ENCODE results near the gene PRIMPOL.
A peak's percentile ranks its signal among the peaks of the same experiment; 100 is the strongest.

The PRIMPOL gene

DNA sequence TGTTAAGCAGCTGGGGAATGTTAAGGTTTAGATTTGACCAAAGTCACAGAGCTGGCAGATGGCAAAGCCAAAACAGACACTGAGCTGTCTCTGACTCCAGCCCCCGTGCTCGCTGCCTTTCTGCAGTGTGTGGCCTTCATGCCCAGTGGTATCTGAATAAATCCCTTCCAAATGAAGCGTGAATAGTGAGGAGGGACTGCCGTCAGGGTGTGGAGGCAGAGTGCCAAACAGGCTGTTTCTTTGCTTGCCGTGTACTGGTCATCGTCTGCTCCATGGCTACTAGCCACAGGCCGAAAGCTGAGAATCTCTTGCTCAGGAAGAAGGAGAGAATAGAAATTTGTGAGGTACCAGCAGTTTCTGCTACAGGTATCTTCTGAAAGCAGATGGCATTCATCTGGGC lies 19.7 kb downstream of the PRIMPOL start:
- no peak overlapping the region for H3K4me3 ChIP-seq (ENCODE audit: extremely low read depth, insufficient read depth, low read length, poor library complexity, severe bottlenecking)
- H3K36me3 ChIP-seq (ENCODE audit: control insufficient read depth, insufficient read depth, low read length), result peaks cover 34% of the 10 kb centered on the region

DNA sequence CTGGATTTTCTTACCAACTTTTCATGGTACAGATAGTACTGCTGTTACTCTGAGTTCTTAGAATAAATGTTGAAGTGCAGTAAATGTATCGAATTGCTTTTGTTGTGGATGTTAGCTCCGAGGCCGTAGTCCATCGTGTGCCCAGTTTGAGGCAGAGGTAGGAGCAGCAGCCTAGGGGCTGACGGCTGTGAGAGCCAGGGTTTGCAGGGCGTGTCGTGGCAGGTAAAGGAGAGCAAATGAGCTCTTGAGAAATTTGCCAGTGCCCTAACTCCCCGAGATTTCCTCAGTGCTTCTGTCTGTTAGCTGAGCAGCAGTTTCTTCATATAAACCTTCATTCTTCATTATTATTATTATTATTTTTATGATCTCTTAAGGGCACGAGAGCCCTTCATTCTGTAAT lies 21.6 kb downstream of the PRIMPOL start:
- Histone ChIP-seq H3K9me3 (ENCODE audit: control insufficient read depth, low read length) (no peaks in the 10 kb centered on the region), H3K36me3 (ENCODE audit: control insufficient read depth, insufficient read depth, low read length) (peaks cover 31% of the 10 kb centered on the region), H3K27ac (ENCODE audit: low read depth, low read length, severe bottlenecking) (no peak overlapping the region), H3K4me3 (ENCODE audit: extremely low read depth, insufficient read depth, low read length, poor library complexity, severe bottlenecking) (no peak overlapping the region), H3K4me1 (ENCODE audit: control insufficient read depth, insufficient read depth, low read length, poor library complexity, severe bottlenecking) (peaks cover 3% of the 10 kb centered on the region)
- 89 to 96% methylated on average over 7 of the region's 9 CpGs for WGBS, 2 experiments (ENCODE audit: insufficient coverage in 2 of 2)

More for the DNA sequence above, 19.7 kb downstream of the PRIMPOL start:
- WGBS, 2 experiments (ENCODE audit: insufficient coverage in 2 of 2), result 92 to 96% methylated on average over 7 of the region's 7 CpGs
- H3K27ac ChIP-seq (ENCODE audit: low read depth, low read length, severe bottlenecking), result no peak overlapping the region
- peaks cover 3% of the 10 kb centered on the region for H3K4me1 ChIP-seq (ENCODE audit: control insufficient read depth, insufficient read depth, low read length, poor library complexity, severe bottlenecking)
- no peaks in the 10 kb centered on the region for H3K9me3 ChIP-seq (ENCODE audit: control insufficient read depth, low read length)

DNA sequence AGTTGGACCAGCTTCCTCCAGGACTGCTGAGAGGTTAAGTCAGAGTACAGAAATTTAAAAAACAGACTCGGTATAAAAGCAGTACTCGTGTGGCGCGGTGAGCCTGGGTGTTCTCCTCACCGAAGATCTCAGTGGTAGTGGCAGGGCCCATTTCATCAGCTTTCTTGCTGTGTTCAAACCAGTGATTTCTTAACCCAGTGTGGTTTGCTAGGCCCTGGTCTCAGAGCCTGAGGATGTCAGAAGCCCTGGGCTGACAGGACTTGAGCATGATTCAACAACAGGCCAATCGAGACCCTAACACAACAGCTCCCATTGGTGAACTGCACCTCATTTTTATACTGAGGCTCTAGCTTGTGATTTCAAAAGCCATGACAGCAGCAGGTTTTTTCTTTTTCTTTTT lies 23.2 kb downstream of the PRIMPOL start:
- no peaks in the 10 kb centered on the region for H3K9me3 ChIP-seq (ENCODE audit: control insufficient read depth, low read length)
- peaks cover 3% of the 10 kb centered on the region for H3K4me1 ChIP-seq (ENCODE audit: control insufficient read depth, insufficient read depth, low read length, poor library complexity, severe bottlenecking)
- H3K4me3 ChIP-seq (ENCODE audit: extremely low read depth, insufficient read depth, low read length, poor library complexity, severe bottlenecking), result no peak overlapping the region
- WGBS, 2 experiments (ENCODE audit: insufficient coverage in 2 of 2), result 96 to 98% methylated on average over 6 of the region's 6 CpGs
- H3K27ac ChIP-seq (ENCODE audit: low read depth, low read length, severe bottlenecking), result no peak overlapping the region
- peaks cover 19% of the 10 kb centered on the region for H3K36me3 ChIP-seq (ENCODE audit: control insufficient read depth, insufficient read depth, low read length)

DNA sequence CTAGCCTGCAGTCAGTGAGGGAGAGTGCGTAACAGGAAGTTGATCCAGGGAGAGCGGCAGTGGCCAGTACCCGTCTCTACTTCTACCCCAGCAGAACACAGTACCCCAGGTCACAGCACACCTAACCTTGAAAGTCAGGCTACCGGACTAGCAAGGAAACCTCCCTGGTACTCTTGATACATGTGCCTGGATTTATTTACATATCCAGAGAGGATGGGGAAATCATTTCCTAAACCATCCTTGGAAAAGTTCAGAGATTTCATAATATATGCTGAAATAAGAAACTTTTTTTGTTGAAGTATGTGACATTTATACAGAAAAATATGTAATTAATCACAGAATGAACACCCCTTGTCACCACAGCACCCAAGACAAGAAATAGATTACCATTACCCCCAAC lies 24.5 kb downstream of the PRIMPOL start:
- no peaks in the 10 kb centered on the region for H3K4me1 ChIP-seq (ENCODE audit: control insufficient read depth, insufficient read depth, low read length, poor library complexity, severe bottlenecking)
- H3K4me3 ChIP-seq (ENCODE audit: extremely low read depth, insufficient read depth, low read length, poor library complexity, severe bottlenecking), result no peak overlapping the region
- H3K27ac ChIP-seq (ENCODE audit: low read depth, low read length, severe bottlenecking), result no peak overlapping the region
- WGBS, 2 experiments (ENCODE audit: insufficient coverage in 2 of 2), result 100% methylated on average over 1 of the region's 4 CpGs; no CpG with 5 or more reads in 1 of the 2 experiments
- H3K36me3 ChIP-seq (ENCODE audit: control insufficient read depth, insufficient read depth, low read length), result peaks cover 19% of the 10 kb centered on the region
- no peaks in the 10 kb centered on the region for H3K9me3 ChIP-seq (ENCODE audit: control insufficient read depth, low read length)

- WGBS, 2 experiments (ENCODE audit: insufficient coverage in 2 of 2), result 86 to 90% methylated on average over 3 of the region's 5 CpGs
- Histone ChIP-seq H3K9me3 (ENCODE audit: control insufficient read depth, low read length) (peaks cover 5% of the 10 kb centered on the region), H3K36me3 (ENCODE audit: control insufficient read depth, insufficient read depth, low read length) (peaks cover 19% of the 10 kb centered on the region), H3K4me3 (ENCODE audit: extremely low read depth, insufficient read depth, low read length, poor library complexity, severe bottlenecking) (no peak overlapping the region), H3K27ac (ENCODE audit: low read depth, low read length, severe bottlenecking) (no peak overlapping the region), H3K4me1 (ENCODE audit: control insufficient read depth, insufficient read depth, low read length, poor library complexity, severe bottlenecking) (no peaks in the 10 kb centered on the region)
Measured at GRCh38 chr4:184675018-184675417, 25.5 kb downstream of the PRIMPOL start.

DNA sequence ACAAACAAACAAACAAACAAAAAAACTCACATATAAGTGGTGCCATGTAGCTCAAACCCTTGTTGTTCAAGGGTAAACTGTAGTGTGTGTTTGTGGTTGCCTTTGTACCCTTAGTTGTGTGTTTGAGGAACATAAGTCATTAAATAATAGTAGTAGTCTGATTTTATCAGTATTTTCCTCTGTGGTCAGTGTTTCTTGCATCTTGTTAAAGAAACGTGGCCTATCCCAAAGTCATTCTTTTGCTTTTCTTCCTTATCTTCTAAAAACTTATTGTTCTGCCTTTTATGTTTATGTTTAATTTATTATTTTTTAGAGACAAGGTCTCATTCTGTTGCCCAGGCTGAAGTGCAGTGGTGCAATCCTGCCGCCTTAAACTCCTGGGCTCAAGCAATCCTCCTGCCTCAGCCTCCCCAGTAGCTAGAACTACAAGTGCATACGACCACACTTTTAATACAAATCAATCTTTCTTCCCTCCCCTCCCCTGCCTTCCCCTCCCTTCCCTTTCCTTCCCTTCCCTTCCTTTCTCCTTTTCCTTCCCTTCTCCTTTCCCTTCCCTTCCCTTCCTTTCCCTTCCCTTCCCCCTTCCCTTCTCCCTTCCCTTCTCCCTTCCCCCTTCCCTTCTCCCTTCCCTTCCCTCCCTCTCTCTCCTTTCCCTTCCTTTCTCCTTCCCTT lies 26.4 kb downstream of the PRIMPOL start:
- peaks cover 5% of the 10 kb centered on the region for H3K9me3 ChIP-seq (ENCODE audit: control insufficient read depth, low read length)
- no peaks in the 10 kb centered on the region for H3K4me1 ChIP-seq (ENCODE audit: control insufficient read depth, insufficient read depth, low read length, poor library complexity, severe bottlenecking)
- H3K27ac ChIP-seq (ENCODE audit: low read depth, low read length, severe bottlenecking), result no peak overlapping the region
- H3K36me3 ChIP-seq (ENCODE audit: control insufficient read depth, insufficient read depth, low read length), result peaks cover 23% of the 10 kb centered on the region
- 77 to 88% methylated on average over 1 to 2 of the region's 3 CpGs for WGBS, 2 experiments (ENCODE audit: insufficient coverage in 2 of 2)
- no peak overlapping the region for H3K4me3 ChIP-seq (ENCODE audit: extremely low read depth, insufficient read depth, low read length, poor library complexity, severe bottlenecking)

DNA sequence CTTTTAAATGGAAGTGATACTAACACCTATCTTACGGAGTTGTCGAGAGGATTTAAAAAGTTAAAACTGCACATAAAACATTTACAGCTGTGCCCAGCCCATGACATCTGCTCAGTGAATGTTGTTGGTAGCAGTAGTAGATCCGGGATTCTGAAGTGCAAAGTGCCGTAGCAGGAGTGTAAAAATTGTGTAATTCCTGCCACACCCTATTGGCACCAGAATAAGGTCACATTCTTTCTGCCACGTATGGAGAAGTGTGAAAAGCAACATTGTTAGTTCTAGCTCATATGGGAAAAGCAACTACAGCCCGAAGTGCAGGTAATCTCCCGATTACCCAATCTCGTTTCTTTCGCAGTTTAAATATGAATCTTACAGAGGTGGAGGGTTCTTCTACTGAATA lies 31.2 kb downstream of the PRIMPOL start:
- no peak overlapping the region for H3K27ac ChIP-seq (ENCODE audit: low read depth, low read length, severe bottlenecking)
- 96 to 97% methylated on average over 4 to 6 of the region's 9 CpGs for WGBS, 2 experiments (ENCODE audit: insufficient coverage in 2 of 2)
- no peak overlapping the region for H3K4me3 ChIP-seq (ENCODE audit: extremely low read depth, insufficient read depth, low read length, poor library complexity, severe bottlenecking)
- H3K36me3 ChIP-seq (ENCODE audit: control insufficient read depth, insufficient read depth, low read length), result peaks cover 5% of the 10 kb centered on the region
- H3K9me3 ChIP-seq (ENCODE audit: control insufficient read depth, low read length), result peaks cover 5% of the 10 kb centered on the region
- H3K4me1 ChIP-seq (ENCODE audit: control insufficient read depth, insufficient read depth, low read length, poor library complexity, severe bottlenecking), result no peaks in the 10 kb centered on the region

GRCh38 chr4:184681916-184682315 lies 32.4 kb downstream of the PRIMPOL start:
- Histone ChIP-seq H3K4me3 (ENCODE audit: extremely low read depth, insufficient read depth, low read length, poor library complexity, severe bottlenecking) (no peak overlapping the region), H3K9me3 (ENCODE audit: control insufficient read depth, low read length) (peaks cover 5% of the 10 kb centered on the region), H3K36me3 (ENCODE audit: control insufficient read depth, insufficient read depth, low read length) (peaks cover 5% of the 10 kb centered on the region), H3K27ac (ENCODE audit: low read depth, low read length, severe bottlenecking) (no peak overlapping the region), H3K4me1 (ENCODE audit: control insufficient read depth, insufficient read depth, low read length, poor library complexity, severe bottlenecking) (no peaks in the 10 kb centered on the region)
- WGBS, 2 experiments (ENCODE audit: insufficient coverage in 2 of 2), result no CpG with 5 or more reads among the region's 1 CpG

DNA sequence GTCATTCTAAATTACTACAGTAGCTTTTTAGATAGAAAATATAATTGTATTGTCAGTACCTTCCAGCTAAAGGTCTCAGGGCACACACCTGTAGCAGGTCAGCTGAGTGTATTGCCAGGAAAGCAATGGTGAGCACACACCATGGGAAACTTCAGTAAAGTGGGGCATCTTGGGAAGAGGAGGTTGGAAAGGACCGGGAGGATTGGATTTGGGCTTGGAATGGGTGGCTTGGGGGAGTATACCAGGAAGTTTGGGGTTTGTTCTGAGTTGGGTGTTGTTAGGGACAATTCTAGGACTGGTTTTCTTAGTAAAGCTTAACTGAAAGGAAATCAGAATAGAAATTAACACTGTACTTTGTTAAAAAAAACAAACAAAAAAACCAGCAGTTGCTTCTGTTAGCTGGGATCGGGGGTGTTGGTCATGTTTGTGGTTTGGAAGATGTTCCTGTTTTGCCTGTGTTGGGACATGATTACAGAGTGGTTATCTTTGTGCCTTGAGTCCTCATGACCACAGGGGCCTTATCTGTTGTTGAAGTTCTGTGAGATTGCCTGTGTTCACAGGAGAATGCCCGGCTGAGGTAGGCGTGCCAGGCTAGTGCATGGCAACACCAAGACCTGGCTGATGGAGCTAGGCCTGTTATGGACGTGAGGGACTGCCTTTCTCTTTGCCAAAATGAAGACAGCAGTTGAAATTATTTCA lies 35.1 kb downstream of the PRIMPOL start:
- peaks cover 3% of the 10 kb centered on the region for H3K9me3 ChIP-seq (ENCODE audit: control insufficient read depth, low read length)
- H3K36me3 ChIP-seq (ENCODE audit: control insufficient read depth, insufficient read depth, low read length), result peaks cover 5% of the 10 kb centered on the region
- H3K4me1 ChIP-seq (ENCODE audit: control insufficient read depth, insufficient read depth, low read length, poor library complexity, severe bottlenecking), result no peaks in the 10 kb centered on the region
- H3K4me3 ChIP-seq (ENCODE audit: extremely low read depth, insufficient read depth, low read length, poor library complexity, severe bottlenecking), result no peak overlapping the region
- H3K27ac ChIP-seq (ENCODE audit: low read depth, low read length, severe bottlenecking), result no peak overlapping the region
- 85 to 92% methylated on average over 4 to 5 of the region's 5 CpGs for WGBS, 2 experiments (ENCODE audit: insufficient coverage in 2 of 2)

- Histone ChIP-seq H3K9me3 (ENCODE audit: control insufficient read depth, low read length) (no peaks in the 10 kb centered on the region), H3K4me1 (ENCODE audit: control insufficient read depth, insufficient read depth, low read length, poor library complexity, severe bottlenecking) (no peaks in the 10 kb centered on the region), H3K4me3 (ENCODE audit: extremely low read depth, insufficient read depth, low read length, poor library complexity, severe bottlenecking) (no peak overlapping the region), H3K27ac (ENCODE audit: low read depth, low read length, severe bottlenecking) (no peak overlapping the region), H3K36me3 (ENCODE audit: control insufficient read depth, insufficient read depth, low read length) (peaks cover 2% of the 10 kb centered on the region)
- WGBS, 2 experiments (ENCODE audit: insufficient coverage in 2 of 2), result no CpG with 5 or more reads among the region's 3 CpGs
Measured at GRCh38 chr4:184688005-184688404, 38.5 kb downstream of the PRIMPOL start.

GRCh38 chr4:184688447-184688846 lies 38.9 kb downstream of the PRIMPOL start:
- H3K27ac ChIP-seq (ENCODE audit: low read depth, low read length, severe bottlenecking), result peak overlapping the region; percentile 24
- H3K9me3 ChIP-seq (ENCODE audit: control insufficient read depth, low read length), result no peaks in the 10 kb centered on the region
- peaks cover 5% of the 10 kb centered on the region for H3K36me3 ChIP-seq (ENCODE audit: control insufficient read depth, insufficient read depth, low read length)
- H3K4me1 ChIP-seq (ENCODE audit: control insufficient read depth, insufficient read depth, low read length, poor library complexity, severe bottlenecking), result no peaks in the 10 kb centered on the region
- H3K4me3 ChIP-seq (ENCODE audit: extremely low read depth, insufficient read depth, low read length, poor library complexity, severe bottlenecking), result no peak overlapping the region
- WGBS, 2 experiments (ENCODE audit: insufficient coverage in 2 of 2), result 27 to 28% methylated on average over 8 to 11 of the region's 11 CpGs
